Suprapubic skin (tissue), 3 donors: ENCODE results near the gene KCNT1.

Experiments used
- CTCF ChIP-seq, 2 donors: fragments of 200-600 bp in 1 of 2; fragments of 450-650 bp in 1 of 2; sonication (generic) in 1 of 2; IDR thresholded peaks; one replicate each; pipeline ENCODE4 v1.5.1; 2016 to 2019; ENCODE audit warnings: antibody characterized with exemption in 2 of 2, mild to moderate bottlenecking in 1 of 2, moderate library complexity in 1 of 2
- POLR2A ChIP-seq, 2 donors: fragments of 450-650 bp; IDR thresholded peaks; one replicate each; pipeline ENCODE4 v1.6.1; 2017; ENCODE audit warnings: antibody characterized with exemption in 2 of 2, mild to moderate bottlenecking in 2 of 2, moderate library complexity in 2 of 2

- TF ChIP-seq POLR2A (IDR thresholded peaks at IDR 0.05), result no peak
- TF ChIP-seq CTCF (IDR thresholded peaks at IDR 0.05), result no peak
Measured at GRCh38 chr9:135659252-135659651, 42.7 kb upstream of the KCNT1 start.
